B cell (primary cell): ENCODE data around the gene CLK2.

Experiments used
- EZH2 ChIP-seq: IDR thresholded peaks from 2 replicates; pipeline ENCODE4 v1.6.1; 2012; ENCODE audit warnings: borderline replicate concordance, low read depth, mild to moderate bottlenecking, moderate library complexity, low read length; ENCODE audit not compliant: insufficient read depth, poor library complexity, severe bottlenecking
- TF ChIP-seq, protein P1 (sequence below): fragments of 200-600 bp; IDR thresholded peaks from one replicate; pipeline ENCODE4 v1.8.0; 2022; ENCODE audit warnings: antibody characterized with exemption, mild to moderate bottlenecking

DNA sequence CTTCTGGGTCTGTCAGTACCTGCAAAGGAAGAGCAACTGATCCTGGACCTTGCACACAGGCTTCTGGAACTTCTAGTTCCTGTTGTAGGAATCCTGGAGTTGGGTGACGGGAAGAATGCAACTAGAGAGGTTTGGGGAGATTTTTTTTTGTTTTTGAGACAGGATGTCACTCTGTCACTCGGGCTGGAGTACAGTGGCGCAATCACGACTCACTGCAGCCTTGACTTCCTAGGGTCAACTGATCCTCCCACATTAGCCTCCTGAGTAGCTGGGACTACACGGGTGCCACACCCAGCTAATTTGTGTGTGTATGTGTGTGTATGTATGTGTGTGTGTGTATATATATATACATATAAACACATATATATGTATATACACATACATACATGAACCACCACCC, 36.9 kb downstream of the CLK2 start:
- TF ChIP-seq, protein P1, sequence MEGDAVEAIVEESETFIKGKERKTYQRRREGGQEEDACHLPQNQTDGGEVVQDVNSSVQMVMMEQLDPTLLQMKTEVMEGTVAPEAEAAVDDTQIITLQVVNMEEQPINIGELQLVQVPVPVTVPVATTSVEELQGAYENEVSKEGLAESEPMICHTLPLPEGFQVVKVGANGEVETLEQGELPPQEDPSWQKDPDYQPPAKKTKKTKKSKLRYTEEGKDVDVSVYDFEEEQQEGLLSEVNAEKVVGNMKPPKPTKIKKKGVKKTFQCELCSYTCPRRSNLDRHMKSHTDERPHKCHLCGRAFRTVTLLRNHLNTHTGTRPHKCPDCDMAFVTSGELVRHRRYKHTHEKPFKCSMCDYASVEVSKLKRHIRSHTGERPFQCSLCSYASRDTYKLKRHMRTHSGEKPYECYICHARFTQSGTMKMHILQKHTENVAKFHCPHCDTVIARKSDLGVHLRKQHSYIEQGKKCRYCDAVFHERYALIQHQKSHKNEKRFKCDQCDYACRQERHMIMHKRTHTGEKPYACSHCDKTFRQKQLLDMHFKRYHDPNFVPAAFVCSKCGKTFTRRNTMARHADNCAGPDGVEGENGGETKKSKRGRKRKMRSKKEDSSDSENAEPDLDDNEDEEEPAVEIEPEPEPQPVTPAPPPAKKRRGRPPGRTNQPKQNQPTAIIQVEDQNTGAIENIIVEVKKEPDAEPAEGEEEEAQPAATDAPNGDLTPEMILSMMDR = no peak
- TF ChIP-seq EZH2 = no peak
